ENCODE data around the gene MLXIP. TPM values are rescaled to one million over a fixed set of nuclear protein-coding genes. Genes with fewer than 3 reads are reported as not detected.

Gene MLXIP
- total RNA-seq, 1 experiment from 2014 or later: 16.7 TPM

DNA sequence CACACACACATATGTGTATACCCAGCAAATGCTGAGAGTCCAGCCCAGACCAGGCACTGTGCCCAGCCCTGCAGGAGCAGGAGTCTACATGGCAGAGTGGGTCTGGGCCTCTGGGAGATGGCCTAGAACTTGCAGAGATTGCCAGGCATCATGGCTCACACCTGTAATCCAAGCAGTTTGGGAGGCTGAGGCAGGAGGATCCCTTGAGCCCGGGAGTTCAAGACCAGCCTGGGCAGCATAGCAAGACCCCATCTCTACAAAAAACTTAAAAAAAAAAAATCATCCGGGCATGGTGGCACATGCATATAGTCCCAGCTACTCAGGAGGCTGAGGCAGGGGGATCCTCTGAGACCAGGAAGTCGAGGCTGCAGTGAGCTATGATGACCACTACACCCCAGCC is 20.8 kb upstream of the MLXIP start:
- H3K36me3 ChIP-seq (ENCODE audit: low read depth, low read length): peaks cover 38% of the 10 kb centered on the region
- ChIA-PET POLR2A (ENCODE audit: unreplicated experiment) (no interaction called here), CTCF (no interaction called here)
- BruUV-seq (replicated peaks): no TSS peak
- peaks cover 12% of the 10 kb centered on the region for H3K4me1 ChIP-seq (ENCODE audit: insufficient read depth, low read length)
- H3K9me2 ChIP-seq (replicated peaks; ENCODE audit: low read length): no peaks in the 10 kb centered on the region
- H3K4me2 ChIP-seq (ENCODE audit: low read length): no peak overlapping the region
- intact Hi-C loops (cut with micrococcal nuclease): no loop called here
- no peaks in the 10 kb centered on the region for H4K20me1 ChIP-seq (ENCODE audit: low read length)
- H3F3A ChIP-seq (ENCODE audit: low read length, unreplicated experiment): peaks cover 7% of the 10 kb centered on the region
- H3K9ac ChIP-seq (ENCODE audit: low read length): no peak overlapping the region
- no peak for ATAC-seq
- no peaks in the 10 kb centered on the region for H3K27me3 ChIP-seq (ENCODE audit: low read length)
- TF ChIP-seq, protein P1, sequence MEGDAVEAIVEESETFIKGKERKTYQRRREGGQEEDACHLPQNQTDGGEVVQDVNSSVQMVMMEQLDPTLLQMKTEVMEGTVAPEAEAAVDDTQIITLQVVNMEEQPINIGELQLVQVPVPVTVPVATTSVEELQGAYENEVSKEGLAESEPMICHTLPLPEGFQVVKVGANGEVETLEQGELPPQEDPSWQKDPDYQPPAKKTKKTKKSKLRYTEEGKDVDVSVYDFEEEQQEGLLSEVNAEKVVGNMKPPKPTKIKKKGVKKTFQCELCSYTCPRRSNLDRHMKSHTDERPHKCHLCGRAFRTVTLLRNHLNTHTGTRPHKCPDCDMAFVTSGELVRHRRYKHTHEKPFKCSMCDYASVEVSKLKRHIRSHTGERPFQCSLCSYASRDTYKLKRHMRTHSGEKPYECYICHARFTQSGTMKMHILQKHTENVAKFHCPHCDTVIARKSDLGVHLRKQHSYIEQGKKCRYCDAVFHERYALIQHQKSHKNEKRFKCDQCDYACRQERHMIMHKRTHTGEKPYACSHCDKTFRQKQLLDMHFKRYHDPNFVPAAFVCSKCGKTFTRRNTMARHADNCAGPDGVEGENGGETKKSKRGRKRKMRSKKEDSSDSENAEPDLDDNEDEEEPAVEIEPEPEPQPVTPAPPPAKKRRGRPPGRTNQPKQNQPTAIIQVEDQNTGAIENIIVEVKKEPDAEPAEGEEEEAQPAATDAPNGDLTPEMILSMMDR (conservative IDR thresholded peaks at IDR 0.05; ENCODE audit: low read depth, low read length): no peak
- TF ChIP-seq EZH2phosphoT487 (IDR thresholded peaks at IDR 0.05; ENCODE audit: borderline replicate concordance, low read length) (no peak), EZH2 (IDR thresholded peaks at IDR 0.05; ENCODE audit: low read length, unreplicated experiment) (no peak)
- DNase-seq: no peak
- no peak overlapping the region for H2AFZ ChIP-seq (ENCODE audit: low read length)
- no peak overlapping the region for H3K27ac ChIP-seq (ENCODE audit: low read length)
- H3K9me3 ChIP-seq (ENCODE audit: low read length): no peaks in the 10 kb centered on the region
- no peaks in the 10 kb centered on the region for H3K79me2 ChIP-seq (ENCODE audit: low read length)
- no peak overlapping the region for H3K4me3 ChIP-seq (ENCODE audit: low read length)

DNA sequence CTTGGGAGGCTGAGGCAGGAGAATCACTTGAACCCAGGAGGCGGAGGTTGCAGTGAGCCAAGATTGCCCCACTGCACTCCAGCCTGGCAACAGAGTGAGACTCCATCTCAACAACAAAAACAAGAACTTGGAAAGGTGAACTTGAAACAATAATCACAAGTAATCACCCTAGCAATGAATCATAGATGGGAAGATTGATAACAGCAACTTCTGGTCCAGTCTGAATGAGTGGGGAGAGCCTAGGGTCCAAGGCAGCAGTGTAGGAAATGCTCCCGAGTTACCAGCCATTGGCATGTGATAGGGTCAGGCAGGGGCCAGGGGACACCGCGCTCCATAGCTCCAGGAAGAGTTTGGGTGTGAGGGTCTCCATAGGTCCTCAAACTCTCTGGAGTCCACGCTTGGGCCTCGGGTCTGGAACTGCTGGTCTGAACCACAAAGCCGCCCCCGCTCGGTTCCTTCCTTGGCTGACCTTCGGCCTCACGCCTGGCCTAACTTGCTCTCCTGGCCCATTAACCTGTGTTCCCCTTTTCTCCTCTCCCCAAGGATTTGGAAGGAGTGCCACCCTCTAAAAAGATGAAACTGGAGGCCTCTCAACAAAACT is 19.9 kb upstream of the MLXIP start:
- H3F3A ChIP-seq (ENCODE audit: low read length, unreplicated experiment): peaks cover 16% of the 10 kb centered on the region
- no TSS peak for BruUV-seq (replicated peaks)
- TF ChIP-seq EZH2phosphoT487 (IDR thresholded peaks at IDR 0.05; ENCODE audit: borderline replicate concordance, low read length): no peak
- TF ChIP-seq, protein P1 (conservative IDR thresholded peaks at IDR 0.05; ENCODE audit: low read depth, low read length): no peak
- no peak for TF ChIP-seq EZH2 (IDR thresholded peaks at IDR 0.05; ENCODE audit: low read length, unreplicated experiment)
- H2AFZ ChIP-seq (ENCODE audit: low read length): no peak overlapping the region
- intact Hi-C loops (cut with micrococcal nuclease): no loop called here
- no peak overlapping the region for H3K27ac ChIP-seq (ENCODE audit: low read length)
- H3K9ac ChIP-seq (ENCODE audit: low read length): no peak overlapping the region
- POLR2A ChIA-PET (ENCODE audit: unreplicated experiment): no interaction called here
- ATAC-seq (no peak), DNase-seq (peak; percentile 27)
- H4K20me1 ChIP-seq (ENCODE audit: low read length): no peaks in the 10 kb centered on the region
- H3K79me2 ChIP-seq (ENCODE audit: low read length): no peaks in the 10 kb centered on the region
- CTCF ChIA-PET: no interaction called here
- H3K4me1 ChIP-seq (ENCODE audit: insufficient read depth, low read length): peaks cover 21% of the 10 kb centered on the region
- H3K9me3 ChIP-seq (ENCODE audit: low read length): no peaks in the 10 kb centered on the region
- H3K27me3 ChIP-seq (ENCODE audit: low read length): no peaks in the 10 kb centered on the region
- H3K9me2 ChIP-seq (replicated peaks; ENCODE audit: low read length): no peaks in the 10 kb centered on the region
- no peak overlapping the region for H3K4me3 ChIP-seq (ENCODE audit: low read length)
- H3K4me2 ChIP-seq (ENCODE audit: low read length): no peak overlapping the region
- H3K36me3 ChIP-seq (ENCODE audit: low read depth, low read length): peaks cover 38% of the 10 kb centered on the region

DNA sequence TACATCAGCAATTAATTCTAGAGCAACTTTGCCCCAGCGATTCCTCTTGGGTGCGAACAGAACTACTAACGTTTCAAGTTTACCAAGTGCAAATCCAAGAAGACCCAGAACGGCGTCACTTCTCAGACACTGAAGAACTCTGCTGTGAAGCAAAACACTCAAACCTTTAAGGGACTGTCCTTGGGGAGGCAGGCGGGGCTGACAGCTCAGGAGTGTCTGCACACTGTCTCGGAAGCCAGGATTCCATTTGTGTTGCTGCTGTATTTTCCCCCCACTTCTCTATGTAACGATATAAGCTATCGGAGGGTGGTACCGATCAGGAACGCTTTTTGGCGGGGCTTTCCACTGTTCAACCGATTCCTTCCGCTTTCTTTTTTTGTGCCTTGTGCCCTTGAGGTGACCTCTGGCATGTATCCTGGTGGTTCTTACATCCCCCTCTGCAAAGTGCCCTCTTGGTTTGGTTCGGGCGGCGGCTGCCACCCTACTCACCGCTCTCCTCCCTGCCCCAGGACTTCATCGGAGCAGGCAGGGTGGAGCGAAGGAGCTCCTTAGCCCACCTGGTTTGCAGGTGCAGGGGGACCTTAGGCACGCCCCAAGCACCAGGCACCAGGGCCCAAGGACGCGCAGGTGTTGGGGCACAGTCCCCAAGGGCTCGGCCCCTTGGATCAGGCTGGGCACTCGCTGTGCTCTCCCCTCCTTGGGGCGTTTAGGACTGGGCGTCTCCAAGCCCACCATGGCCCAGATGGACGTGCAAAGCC is 19.2 kb upstream of the MLXIP start:
- ATAC-seq: no peak
- peaks cover 17% of the 10 kb centered on the region for H3F3A ChIP-seq (ENCODE audit: low read length, unreplicated experiment)
- H3K4me3 ChIP-seq (ENCODE audit: low read length): no peak overlapping the region
- peaks cover 38% of the 10 kb centered on the region for H3K36me3 ChIP-seq (ENCODE audit: low read depth, low read length)
- TF ChIP-seq EZH2phosphoT487 (IDR thresholded peaks at IDR 0.05; ENCODE audit: borderline replicate concordance, low read length): no peak
- no peak for TF ChIP-seq EZH2 (IDR thresholded peaks at IDR 0.05; ENCODE audit: low read length, unreplicated experiment)
- TF ChIP-seq, protein P1 (conservative IDR thresholded peaks at IDR 0.05; ENCODE audit: low read depth, low read length): no peak
- ChIA-PET CTCF (no interaction called here), POLR2A (ENCODE audit: unreplicated experiment) (no interaction called here)
- no peaks in the 10 kb centered on the region for H3K79me2 ChIP-seq (ENCODE audit: low read length)
- no TSS peak for BruUV-seq (replicated peaks)
- no peaks in the 10 kb centered on the region for H3K27me3 ChIP-seq (ENCODE audit: low read length)
- H3K4me2 ChIP-seq (ENCODE audit: low read length): no peak overlapping the region
- H2AFZ ChIP-seq (ENCODE audit: low read length): no peak overlapping the region
- no peak overlapping the region for H3K9ac ChIP-seq (ENCODE audit: low read length)
- no peak overlapping the region for H3K27ac ChIP-seq (ENCODE audit: low read length)
- DNase-seq: no peak
- no peaks in the 10 kb centered on the region for H3K9me3 ChIP-seq (ENCODE audit: low read length)
- H4K20me1 ChIP-seq (ENCODE audit: low read length): no peaks in the 10 kb centered on the region
- peaks cover 28% of the 10 kb centered on the region for H3K4me1 ChIP-seq (ENCODE audit: insufficient read depth, low read length)
- H3K9me2 ChIP-seq (replicated peaks; ENCODE audit: low read length): no peaks in the 10 kb centered on the region
- intact Hi-C loops (cut with micrococcal nuclease): no loop called here

Data from PC-3 (cell line).